Endothelial cell of umbilical vein (primary cell): ENCODE measurements around the gene KCNH6. TPM values are rescaled to one million over a fixed set of nuclear protein-coding genes. Genes with fewer than 3 reads are reported as not detected.

Experiments
- BruUV-seq: library from RNA; stranded (reverse); fragments of 400-500 nt; replicated peaks from 2 replicates; lab custom pipeline; 2021; lab: Mats Ljungman, UMichigan
- CTCF ChIA-PET: fragments of 300-600, 350-600 bp; sonication (Branson Sonifier 250); formaldehyde crosslinking; loops from one replicate; lab custom pipeline; 2021; ENCODE audit warnings: antibody characterized with exemption, inconsistent platforms; lab: Charles Lee
- POLR2A ChIA-PET: fragments of 300-600, 350-600 bp; sonication (Branson Sonifier 250); formaldehyde crosslinking; loops from one replicate; lab custom pipeline; 2021; ENCODE audit warnings: antibody characterized with exemption, inconsistent platforms; lab: Charles Lee
- DNase-seq: peaks from one replicate; pipeline ENCODE4 v3.0.0-alpha.2; 2011; ENCODE audit warnings: low read depth, low spot score
- FAIRE-seq: peaks from 2 replicates; lab custom pipeline; 2011; peaks lifted over from hg19 to GRCh38; lab: Jason Lieb, UNC
- H2AFZ ChIP-seq: 2 replicates; pipeline ENCODE4 v1.6.0; 2012; ENCODE audit warnings: low read depth, low read length, control low read depth, inconsistent platforms
- H3K27ac ChIP-seq: 2 replicates; pipeline ENCODE4 v1.5.1; 2011; ENCODE audit warnings: low read depth, mild to moderate bottlenecking, control low read depth, low read length, moderate library complexity; ENCODE audit not compliant: insufficient read depth
- H3K27me3 ChIP-seq, 2 experiments: 2 replicates each; pipeline versions ENCODE4 v1.6.0 to v1.6.1; 2011; ENCODE audit warnings: low read length in 2 of 2, mixed read lengths in 1 of 2; ENCODE audit not compliant: control insufficient read depth in 2 of 2, insufficient read depth in 2 of 2
- H3K36me3 ChIP-seq, 2 experiments: 2 replicates in 1 of 2; 3 replicates in 1 of 2; pipeline ENCODE4 v1.5.1; 2011; ENCODE audit warnings: low read length in 2 of 2, mild to moderate bottlenecking in 1 of 2, moderate library complexity in 1 of 2; ENCODE audit not compliant: control insufficient read depth in 2 of 2, insufficient read depth in 2 of 2; ENCODE audit errors: extremely low read depth in 1 of 2
- H3K4me1 ChIP-seq: 3 replicates; pipeline ENCODE4 v1.5.1; 2011; ENCODE audit warnings: mild to moderate bottlenecking, low read length; ENCODE audit not compliant: control insufficient read depth, insufficient read depth; ENCODE audit errors: extremely low read depth
- H3K4me2 ChIP-seq: 2 replicates; pipeline ENCODE4 v1.6.1; 2011; ENCODE audit warnings: low read length, control low read depth, mixed read lengths; ENCODE audit not compliant: insufficient read depth
- H3K4me3 ChIP-seq, 3 experiments: fragments of 200-600 bp in 1 of 3; sonication (generic), shearing (Covaris generic) in 1 of 3; replicated peaks in 1 of 3; 2 replicates each; pipeline ENCODE4 v1.5.1; 2011 to 2016; ENCODE audit warnings: control low read depth in 3 of 3, low read length in 3 of 3, mild to moderate bottlenecking in 2 of 3, inconsistent platforms in 1 of 3, low read depth in 1 of 3, moderate library complexity in 1 of 3; ENCODE audit not compliant: insufficient read depth in 1 of 3
- H3K79me2 ChIP-seq: 2 replicates; pipeline ENCODE4 v1.6.0; 2012; ENCODE audit warnings: low read length, inconsistent platforms; ENCODE audit not compliant: control insufficient read depth, insufficient read depth
- H3K9ac ChIP-seq: replicated peaks from 2 replicates; pipeline ENCODE3; 2011; ENCODE audit warnings: low read length, control low read depth; ENCODE audit not compliant: insufficient read depth; ENCODE audit errors: extremely low read depth
- H3K9me1 ChIP-seq: replicated peaks from 3 replicates; pipeline ENCODE4 v1.6.0; 2011; ENCODE audit warnings: mild to moderate bottlenecking, low read length; ENCODE audit not compliant: control insufficient read depth, insufficient read depth; ENCODE audit errors: extremely low read depth
- H3K9me3 ChIP-seq: replicated peaks from 2 replicates; pipeline ENCODE4 v1.5.1; 2012; ENCODE audit warnings: low read length, inconsistent platforms; ENCODE audit not compliant: control insufficient read depth, insufficient read depth
- H4K20me1 ChIP-seq: replicated peaks from 2 replicates; pipeline ENCODE3; 2011; ENCODE audit warnings: mild to moderate bottlenecking, low read length; ENCODE audit not compliant: control insufficient read depth, insufficient read depth; ENCODE audit errors: extremely low read depth
- CTCF ChIP-seq, 2 donors: IDR thresholded peaks; 1 replicate in 1 of 2; 2 replicates in 1 of 2; pipeline ENCODE4 v1.5.1; 2011; ENCODE audit warnings: low read length in 2 of 2, mild to moderate bottlenecking in 2 of 2, moderate library complexity in 2 of 2, control low read depth in 1 of 2, inconsistent platforms in 1 of 2, low read depth in 1 of 2; ENCODE audit not compliant: insufficient read depth in 1 of 2; ENCODE audit errors: extremely low read depth in 1 of 2
- EZH2 ChIP-seq: IDR thresholded peaks from 2 replicates; pipeline ENCODE4 v1.6.1; 2012; ENCODE audit warnings: borderline replicate concordance, low read depth, mild to moderate bottlenecking, moderate library complexity, low read length, inconsistent platforms; ENCODE audit not compliant: severe bottlenecking
- FOS ChIP-seq: IDR thresholded peaks from 2 replicates; pipeline ENCODE4 v1.6.1; 2011; ENCODE audit warnings: mild to moderate bottlenecking, low read length, moderate library complexity, borderline replicate concordance; ENCODE audit not compliant: insufficient read depth
- GATA2 ChIP-seq: IDR thresholded peaks from 2 replicates; pipeline ENCODE4 v1.7.0; 2011; ENCODE audit warnings: low read depth, mild to moderate bottlenecking, moderate library complexity, mixed read lengths, low read length; ENCODE audit not compliant: insufficient read length, insufficient read depth
- JUN ChIP-seq: IDR thresholded peaks from 2 replicates; pipeline ENCODE4 v1.6.1; 2011; ENCODE audit warnings: borderline replicate concordance, low read depth; ENCODE audit not compliant: insufficient read length, insufficient read depth
- MAX ChIP-seq: IDR thresholded peaks from 2 replicates; pipeline ENCODE4 v1.6.1; 2011; ENCODE audit not compliant: insufficient read depth, insufficient read length
- MYC ChIP-seq: IDR thresholded peaks from one replicate; pipeline ENCODE4 v1.6.1; 2011; ENCODE audit warnings: mild to moderate bottlenecking, low read depth, low read length
- POLR2A ChIP-seq: IDR thresholded peaks from 2 replicates; pipeline ENCODE4 v1.6.1; 2012; ENCODE audit warnings: low read depth, mild to moderate bottlenecking, control low read depth, low read length
- POLR2AphosphoS5 ChIP-seq: IDR thresholded peaks from 2 replicates; pipeline ENCODE4 v1.6.1; 2012; ENCODE audit warnings: low read depth, mild to moderate bottlenecking, control low read depth, low read length, moderate library complexity; ENCODE audit not compliant: insufficient read depth
- dilution Hi-C: fragments of 300-500 bp; cut with MboI; formaldehyde crosslinking; loops from one replicate; pipeline ENCODE4 v1.15.0; 2019; ENCODE audit warnings: low sequenced_read_pairs; ENCODE audit not compliant: extremely low pct_ligation_motif_present
- intact Hi-C: fragments of 100-400 bp; cut with micrococcal nuclease; formaldehyde crosslinking; loops from one replicate; pipeline ENCODE4 v1.10.0; 2022
- polyA plus RNA-seq, 4 experiments: library from polyadenylated mRNA; depleted of rRNA in 3 of 4; stranded (reverse) in 3 of 4; unstranded in 1 of 4; fragments of >200 nt; gene quantifications; 2 replicates each; pipeline versions ENCODE4 v1.2.1 to v1.2.3, GENCODE V29; 2011 to 2012; ENCODE audit warnings: missing spikeins in 1 of 4
- total RNA-seq: library from RNA; stranded (reverse); gene quantifications from 2 replicates; pipeline ENCODE4 v1.2.3, GENCODE V29; 2021

The KCNH6 gene
- total and polyA plus RNA-seq, 2 donors (not counting 3 experiments of a cell fraction or from before 2014, with no cell fraction given), result 0.07 TPM; not detected in 1

GRCh38 chr17:63514477-63514876, 8.7 kb upstream of the KCNH6 start:
- H2AFZ ChIP-seq, result no peak overlapping the region
- no peak overlapping the region for H3K27ac ChIP-seq
- BruUV-seq, result no TSS peak
- no peaks in the 10 kb centered on the region for H4K20me1 ChIP-seq
- CTCF ChIA-PET, result interaction anchor here (1.1 to 1.5 kb wide), 3 partner anchors 8 to 36 kb away, joined by 3 to 4 read pairs (median 4); no protein-coding TSS in a partner anchor
- H3K9me1 ChIP-seq, result no peaks in the 10 kb centered on the region
- TF ChIP-seq POLR2AphosphoS5 (no peak), MAX (no peak), FOS (no peak), CTCF (IDR thresholded peaks at IDR 0.05; ENCODE audit: extremely low read depth in 1 of 2, insufficient read depth in 1 of 2, low read depth in 1 of 2, low read length in 2 of 2) (no peak), EZH2 (no peak), GATA2 (no peak), JUN (no peak), MYC (no peak), POLR2A (no peak)
- POLR2A ChIA-PET, result no interaction called here
- H3K4me1 ChIP-seq, result no peaks in the 10 kb centered on the region
- intact Hi-C loops (no loop called here), dilution Hi-C loops (no loop called here)
- DNase-seq, result no peak
- no peak overlapping the region for H3K9ac ChIP-seq
- H3K9me3 ChIP-seq, result no peaks in the 10 kb centered on the region
- H3K4me3 ChIP-seq, result no peak overlapping the region
- H3K27me3 ChIP-seq, result peaks cover 2 to 4% of the 10 kb centered on the region in 2 experiments
- no peaks in the 10 kb centered on the region for H3K79me2 ChIP-seq
- FAIRE-seq, result no peak
- H3K36me3 ChIP-seq, result no peaks in the 10 kb centered on the region
- H3K4me2 ChIP-seq, result no peak overlapping the region
